Testis (tissue), 2 donors: ENCODE measurements around the gene GPX5.

Experiments
- POLR2A ChIP-seq: fragments of 450-650 bp; IDR thresholded peaks from one replicate; pipeline ENCODE4 v1.6.1; 2017; ENCODE audit warnings: antibody characterized with exemption, mild to moderate bottlenecking, moderate library complexity
- TF ChIP-seq, protein P1 (sequence below), 3 experiments: fragments of 450-650 bp in 2 of 3; fragments of 200-600 bp in 1 of 3; sonication (generic) in 1 of 3; IDR thresholded peaks; one replicate each; pipeline ENCODE4 v1.5.1; 2016 to 2019; ENCODE audit warnings: antibody characterized with exemption in 3 of 3, mild to moderate bottlenecking in 2 of 3, moderate library complexity in 1 of 3

DNA sequence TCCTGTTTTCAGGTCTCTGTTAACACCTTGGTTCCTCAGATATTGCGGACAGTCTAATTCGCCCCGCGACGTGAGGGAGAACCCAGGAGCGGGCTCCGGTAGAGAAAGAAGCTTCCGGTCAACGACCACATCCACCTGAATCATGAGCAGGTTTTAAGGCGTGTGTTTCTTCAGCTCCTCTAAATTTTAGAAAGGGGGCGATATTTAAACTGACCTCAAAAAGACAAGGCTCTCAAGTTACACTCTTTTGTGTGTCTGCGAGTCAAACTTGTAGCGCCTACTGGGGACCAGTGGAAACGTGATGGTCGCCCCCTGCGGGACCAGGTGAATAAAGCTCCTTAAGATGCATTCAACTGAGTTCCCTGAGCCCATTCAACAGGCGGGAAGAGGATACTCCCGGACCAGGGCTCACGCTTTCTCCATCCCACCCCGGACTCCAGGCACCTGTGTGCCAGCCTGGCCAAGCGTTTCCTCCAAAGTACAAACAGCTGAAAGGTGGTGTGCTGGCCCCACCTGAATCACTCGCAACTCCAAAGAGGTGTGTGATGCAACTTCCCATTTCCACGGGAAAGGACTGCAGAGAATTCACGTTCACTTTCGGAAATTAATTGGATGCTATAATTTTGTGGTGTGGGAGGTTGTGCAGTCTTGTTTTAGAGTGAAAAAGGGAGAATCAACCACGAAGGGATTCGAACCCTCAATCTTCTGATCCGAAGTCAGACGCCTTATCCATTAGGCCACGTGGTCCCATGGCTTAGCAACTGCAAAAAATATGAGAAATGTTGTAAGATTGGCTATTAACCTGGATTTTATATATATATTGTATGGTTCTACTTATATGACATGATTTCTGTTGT, 17.0 kb downstream of the GPX5 start:
- TF ChIP-seq, protein P1, sequence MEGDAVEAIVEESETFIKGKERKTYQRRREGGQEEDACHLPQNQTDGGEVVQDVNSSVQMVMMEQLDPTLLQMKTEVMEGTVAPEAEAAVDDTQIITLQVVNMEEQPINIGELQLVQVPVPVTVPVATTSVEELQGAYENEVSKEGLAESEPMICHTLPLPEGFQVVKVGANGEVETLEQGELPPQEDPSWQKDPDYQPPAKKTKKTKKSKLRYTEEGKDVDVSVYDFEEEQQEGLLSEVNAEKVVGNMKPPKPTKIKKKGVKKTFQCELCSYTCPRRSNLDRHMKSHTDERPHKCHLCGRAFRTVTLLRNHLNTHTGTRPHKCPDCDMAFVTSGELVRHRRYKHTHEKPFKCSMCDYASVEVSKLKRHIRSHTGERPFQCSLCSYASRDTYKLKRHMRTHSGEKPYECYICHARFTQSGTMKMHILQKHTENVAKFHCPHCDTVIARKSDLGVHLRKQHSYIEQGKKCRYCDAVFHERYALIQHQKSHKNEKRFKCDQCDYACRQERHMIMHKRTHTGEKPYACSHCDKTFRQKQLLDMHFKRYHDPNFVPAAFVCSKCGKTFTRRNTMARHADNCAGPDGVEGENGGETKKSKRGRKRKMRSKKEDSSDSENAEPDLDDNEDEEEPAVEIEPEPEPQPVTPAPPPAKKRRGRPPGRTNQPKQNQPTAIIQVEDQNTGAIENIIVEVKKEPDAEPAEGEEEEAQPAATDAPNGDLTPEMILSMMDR (IDR thresholded peaks at IDR 0.05): peak in 2 of 3 experiments; percentile 36 to 44
- no peak for TF ChIP-seq POLR2A
